Fibroblast of pulmonary artery (primary cell): ENCODE measurements around the gene GRIN2A.

ENCODE experiments used
- DNase-seq: peaks from one replicate; pipeline ENCODE4 v3.0.0-alpha.2; 2010; ENCODE audit warnings: low read depth
- H3K4me3 ChIP-seq: replicated peaks from 2 replicates; pipeline ENCODE4 v1.5.1; 2011; ENCODE audit warnings: low read depth, mild to moderate bottlenecking, control low read depth, low read length, moderate library complexity
- CTCF ChIP-seq: IDR thresholded peaks from 2 replicates; pipeline ENCODE4 v1.5.1; 2011; ENCODE audit warnings: mild to moderate bottlenecking, control low read depth, low read length, inconsistent platforms; ENCODE audit errors: missing control alignments

The GRIN2A gene

DNA sequence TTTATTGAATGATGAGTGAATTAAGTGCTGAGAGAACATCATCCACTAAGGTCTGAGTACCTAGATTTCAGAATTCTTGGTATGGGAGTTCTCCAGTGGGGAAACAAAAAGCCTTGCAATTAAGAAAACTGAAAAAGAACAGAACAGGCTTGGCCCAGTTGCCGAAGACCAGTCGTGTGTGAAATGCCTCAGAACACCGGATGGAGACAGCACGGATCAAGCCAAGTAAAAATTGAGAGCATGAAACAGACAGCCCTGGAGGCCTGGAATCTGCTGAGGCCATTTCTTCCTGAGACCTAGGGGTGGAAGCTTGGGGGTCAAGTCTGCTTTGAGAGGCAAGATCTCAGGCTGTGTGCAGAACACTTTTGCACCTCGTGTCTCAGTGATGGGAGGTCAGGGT is 43.3 kb downstream of the GRIN2A start:
- no peak overlapping the region for H3K4me3 ChIP-seq
- no peak for TF ChIP-seq CTCF
- no peak for DNase-seq

- no peak for TF ChIP-seq CTCF
- no peak overlapping the region for H3K4me3 ChIP-seq
- DNase-seq, result no peak
Observed at GRCh38 chr16:10137341-10137740, 44.9 kb downstream of the GRIN2A start.

DNA sequence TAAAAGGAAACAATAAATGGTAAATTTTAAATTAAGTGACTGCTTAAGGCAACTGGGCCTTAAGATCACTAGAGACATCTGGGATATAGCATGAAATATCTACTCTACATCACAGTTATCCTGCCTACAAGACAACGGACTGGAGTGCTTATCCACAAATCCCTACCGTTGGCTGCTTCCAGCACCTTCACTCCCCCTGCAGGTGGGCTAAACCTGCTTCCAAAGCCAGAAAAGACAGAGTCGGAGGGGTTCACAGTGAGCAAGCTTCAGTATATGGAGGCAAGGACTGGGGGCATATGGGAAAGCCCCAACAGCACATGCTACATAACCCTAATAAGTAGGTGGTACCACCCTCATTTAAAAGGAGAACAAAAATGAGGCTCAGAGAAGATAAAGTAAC is 45.3 kb downstream of the GRIN2A start:
- no peak overlapping the region for H3K4me3 ChIP-seq
- DNase-seq, result no peak
- no peak for TF ChIP-seq CTCF

DNA sequence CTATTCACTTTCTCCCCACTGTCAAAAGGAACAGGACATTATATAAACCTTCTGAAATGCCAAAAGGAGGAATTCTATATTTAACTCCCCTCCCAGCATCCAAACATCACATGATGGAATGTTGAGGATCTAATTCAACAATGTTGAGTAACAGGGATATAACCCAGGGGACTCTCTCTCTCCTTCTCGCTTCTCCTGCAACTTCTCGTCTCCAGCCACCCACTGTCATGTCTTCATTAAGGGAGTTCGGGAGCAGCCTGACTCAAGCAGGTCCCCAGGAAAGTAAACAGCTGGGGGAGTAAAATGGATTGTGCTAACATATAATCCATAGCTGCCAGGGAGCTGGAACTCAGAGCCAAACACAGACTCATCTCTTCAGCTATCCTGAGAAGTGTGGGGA is 51.7 kb downstream of the GRIN2A start:
- TF ChIP-seq CTCF, result no peak
- no peak for DNase-seq
- no peak overlapping the region for H3K4me3 ChIP-seq

- no peak for TF ChIP-seq CTCF
- DNase-seq, result no peak
- H3K4me3 ChIP-seq, result no peak overlapping the region
Observed at GRCh38 chr16:10128397-10129258, 53.6 kb downstream of the GRIN2A start.

DNA sequence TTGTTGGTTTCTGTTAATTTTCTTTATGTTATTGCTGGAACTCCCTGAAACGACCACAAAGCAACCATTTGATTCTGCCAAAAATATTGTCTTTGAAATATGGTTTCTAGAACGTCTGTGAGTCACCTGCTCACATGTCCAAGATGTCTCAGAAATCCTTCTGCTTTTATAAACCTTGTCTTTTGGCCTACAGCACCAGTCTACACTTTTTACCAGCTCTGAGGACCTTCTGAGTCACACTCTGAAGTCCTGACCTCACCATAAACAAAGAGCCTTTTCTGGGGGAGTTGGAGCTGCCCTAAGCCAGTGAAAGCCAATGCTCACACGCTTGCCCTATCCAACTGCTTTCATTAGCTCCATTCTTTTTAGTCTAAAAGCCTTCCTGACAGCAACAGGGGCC is 55.5 kb downstream of the GRIN2A start:
- no peak overlapping the region for H3K4me3 ChIP-seq
- peak; percentile 3 for DNase-seq
- TF ChIP-seq CTCF, result no peak

GRCh38 chr16:10123141-10123540 is 59.1 kb downstream of the GRIN2A start:
- no peak for DNase-seq
- H3K4me3 ChIP-seq, result no peak overlapping the region
- no peak for TF ChIP-seq CTCF
